ENCODE data around the gene HOXB3.

The HOXB3 gene

GRCh38 chr17:48552466-48553189, 37.4 kb downstream of the HOXB3 start:
- TF ChIP-seq CTCF (IDR thresholded peaks at IDR 0.05; ENCODE audit: low read length) (no peak), EZH2 (IDR thresholded peaks at IDR 0.05; ENCODE audit: borderline replicate concordance, low read length) (no peak)
- no peak overlapping the region for H3K9ac ChIP-seq (ENCODE audit: low read length)
- no peaks in the 10 kb centered on the region for H3K4me1 ChIP-seq (ENCODE audit: insufficient read depth, low read length, severe bottlenecking)
- no peaks in the 10 kb centered on the region for H3K9me2 ChIP-seq (ENCODE audit: low read depth, low read length)
- H3F3A ChIP-seq (ENCODE audit: insufficient read depth, low read length), result no peaks in the 10 kb centered on the region
- no peak overlapping the region for H2AFZ ChIP-seq (ENCODE audit: low read length)
- no peak overlapping the region for H3K4me3 ChIP-seq (ENCODE audit: low read depth, low read length, poor library complexity, severe bottlenecking)
- H3K27me3 ChIP-seq (ENCODE audit: insufficient read depth, low read length), result no peaks in the 10 kb centered on the region
- H3K4me2 ChIP-seq (ENCODE audit: low read length), result no peak overlapping the region
- no peaks in the 10 kb centered on the region for H4K20me1 ChIP-seq (ENCODE audit: insufficient read depth, low read length)
- H3K79me2 ChIP-seq (ENCODE audit: insufficient read depth, low read length), result no peaks in the 10 kb centered on the region
- H3K9me3 ChIP-seq (ENCODE audit: low read length), result no peaks in the 10 kb centered on the region
- H3K27ac ChIP-seq (ENCODE audit: low read depth, low read length, poor library complexity, severe bottlenecking), result no peak overlapping the region
- H3K36me3 ChIP-seq (ENCODE audit: insufficient read depth, low read length), result no peaks in the 10 kb centered on the region

GRCh38 chr17:48551596-48552465, 38.2 kb downstream of the HOXB3 start:
- Histone ChIP-seq H3K9me2 (ENCODE audit: low read depth, low read length) (no peaks in the 10 kb centered on the region), H3K9me3 (ENCODE audit: low read length) (no peaks in the 10 kb centered on the region), H3F3A (ENCODE audit: insufficient read depth, low read length) (no peaks in the 10 kb centered on the region), H3K4me1 (ENCODE audit: insufficient read depth, low read length, severe bottlenecking) (no peaks in the 10 kb centered on the region), H3K27ac (ENCODE audit: low read depth, low read length, poor library complexity, severe bottlenecking) (no peak overlapping the region), H4K20me1 (ENCODE audit: insufficient read depth, low read length) (no peaks in the 10 kb centered on the region), H3K36me3 (ENCODE audit: insufficient read depth, low read length) (no peaks in the 10 kb centered on the region), H3K4me3 (ENCODE audit: low read depth, low read length, poor library complexity, severe bottlenecking) (no peak overlapping the region), H3K9ac (ENCODE audit: low read length) (no peak overlapping the region), H3K79me2 (ENCODE audit: insufficient read depth, low read length) (no peaks in the 10 kb centered on the region), H3K4me2 (ENCODE audit: low read length) (no peak overlapping the region), H2AFZ (ENCODE audit: low read length) (no peak overlapping the region), H3K27me3 (ENCODE audit: insufficient read depth, low read length) (no peaks in the 10 kb centered on the region)
- TF ChIP-seq CTCF (IDR thresholded peaks at IDR 0.05; ENCODE audit: low read length) (no peak), EZH2 (IDR thresholded peaks at IDR 0.05; ENCODE audit: borderline replicate concordance, low read length) (no peak)

- Histone ChIP-seq H3K4me3 (ENCODE audit: low read depth, low read length, poor library complexity, severe bottlenecking) (no peak overlapping the region), H3K27ac (ENCODE audit: low read depth, low read length, poor library complexity, severe bottlenecking) (no peak overlapping the region), H3F3A (ENCODE audit: insufficient read depth, low read length) (no peaks in the 10 kb centered on the region), H4K20me1 (ENCODE audit: insufficient read depth, low read length) (no peaks in the 10 kb centered on the region), H3K36me3 (ENCODE audit: insufficient read depth, low read length) (no peaks in the 10 kb centered on the region), H3K4me1 (ENCODE audit: insufficient read depth, low read length, severe bottlenecking) (no peaks in the 10 kb centered on the region), H3K4me2 (ENCODE audit: low read length) (no peak overlapping the region), H2AFZ (ENCODE audit: low read length) (no peak overlapping the region), H3K9me3 (ENCODE audit: low read length) (no peaks in the 10 kb centered on the region), H3K79me2 (ENCODE audit: insufficient read depth, low read length) (no peaks in the 10 kb centered on the region), H3K9ac (ENCODE audit: low read length) (no peak overlapping the region), H3K27me3 (ENCODE audit: insufficient read depth, low read length) (no peaks in the 10 kb centered on the region), H3K9me2 (ENCODE audit: low read depth, low read length) (no peaks in the 10 kb centered on the region)
- TF ChIP-seq CTCF (IDR thresholded peaks at IDR 0.05; ENCODE audit: low read length), result no peak
- no peak for TF ChIP-seq EZH2 (IDR thresholded peaks at IDR 0.05; ENCODE audit: borderline replicate concordance, low read length)
These were observed 38.9 kb downstream of the HOXB3 start for GRCh38 chr17:48551214-48551555.
